Small intestine (tissue), 7 donors: ENCODE results near the gene UPF1. TPM values are rescaled to one million over a fixed set of nuclear protein-coding genes. Genes with fewer than 3 reads are reported as not detected.
"Not testable (repeated sequence)": the region's sequence is repeated elsewhere in the genome, so short reads cannot be mapped to it uniquely, and the experiment has no call there.

Experiments used
- DNase-seq, 2 donors: peaks; one replicate each; pipeline versions ENCODE4 v3.0.0 to v3.0.0-alpha.2; 2013
- FAIRE-seq: peaks from 2 replicates; lab custom pipeline; 2012; peaks lifted over from hg19 to GRCh38; lab: Jason Lieb, UNC
- H3K27ac ChIP-seq, 3 donors: one replicate each; pipeline ENCODE4 v1.5.1; 2013; ENCODE audit warnings: low read length in 2 of 3, mild to moderate bottlenecking in 2 of 3, control low read depth in 1 of 3, inconsistent platforms in 1 of 3, low read depth in 1 of 3, moderate library complexity in 1 of 3
- H3K27me3 ChIP-seq, 3 donors: one replicate each; pipeline ENCODE4 v1.6.1; 2013; ENCODE audit warnings: low read length in 3 of 3, inconsistent platforms in 1 of 3; ENCODE audit not compliant: control insufficient read depth in 3 of 3, insufficient read depth in 3 of 3
- H3K36me3 ChIP-seq, 3 donors: one replicate each; pipeline ENCODE4 v1.6.1; 2013; ENCODE audit warnings: low read length in 3 of 3, inconsistent platforms in 1 of 3, low read depth in 1 of 3, mild to moderate bottlenecking in 1 of 3, moderate library complexity in 1 of 3; ENCODE audit not compliant: control insufficient read depth in 3 of 3, insufficient read depth in 2 of 3
- H3K4me1 ChIP-seq, 3 donors: one replicate each; pipeline ENCODE4 v1.6.1; 2013; ENCODE audit warnings: low read length in 2 of 3, inconsistent platforms in 1 of 3, low read depth in 1 of 3, mild to moderate bottlenecking in 1 of 3, moderate library complexity in 1 of 3; ENCODE audit not compliant: control insufficient read depth in 3 of 3, insufficient read depth in 2 of 3
- H3K4me3 ChIP-seq, 3 donors: one replicate each; pipeline ENCODE4 v1.5.1; 2013; ENCODE audit warnings: low read length in 3 of 3, control low read depth in 1 of 3, inconsistent platforms in 1 of 3, low read depth in 1 of 3, mild to moderate bottlenecking in 1 of 3, moderate library complexity in 1 of 3
- H3K9me3 ChIP-seq, 2 donors: one replicate each; pipeline ENCODE4 v1.6.1; 2013; ENCODE audit warnings: low read depth in 1 of 2, low read length in 1 of 2; ENCODE audit not compliant: control insufficient read depth in 2 of 2, insufficient read depth in 1 of 2
- WGBS, 3 donors: extraction: QIAGEN DNeasy Blood & Tissue Kit; methylation state at CpG; one replicate each; pipeline ENCODE4 v1.1.7; 2013; 5-methylcytosine and 5-hydroxymethylcytosine counted together
- polyA plus RNA-seq, 4 donors: library from polyadenylated mRNA; stranded (reverse) in 3 of 4; unstranded in 1 of 4; fragments of 200-250 nt in 3 of 4; fragments of 120-200 nt in 1 of 4; gene quantifications; one replicate each; pipeline versions ENCODE4 v1.2.1 to v1.2.3, GENCODE V29; 2013
- donor health status: healthy with polysubstance abuse.
- donor health status: control.
- donor health status: control.
- donor health status: Bipolar disorder and iron deficiency.
- donor health status: healthy.

The UPF1 gene
- polyA plus RNA-seq, 4 donors: 37.6 to 55.1 (median 41.8) TPM

- peaks cover 0 to 10% (median 2%) of the 10 kb centered on the region in 3 donors for H3K4me1 ChIP-seq
- H3K9me3 ChIP-seq: no peaks in the 10 kb centered on the region
- no peak for DNase-seq
- H3K36me3 ChIP-seq: peaks cover 14 to 63% (median 22%) of the 10 kb centered on the region in 3 donors
- H3K27ac ChIP-seq: no peak overlapping the region
- H3K27me3 ChIP-seq: peaks cover 0 to under 1% (median 0%) of the 10 kb centered on the region in 3 donors
- WGBS, 3 donors: 88 to 93% (median 91%) methylated on average over 17 of the region's 17 CpGs
- FAIRE-seq: no peak
- H3K4me3 ChIP-seq: no peak overlapping the region
Observed at GRCh38 chr19:18900700-18901481, 69.1 kb downstream of the UPF1 start.

GRCh38 chr19:18901491-18901890 lies 69.7 kb downstream of the UPF1 start:
- peaks cover 14 to 69% (median 22%) of the 10 kb centered on the region in 3 donors for H3K36me3 ChIP-seq
- DNase-seq (no peak), FAIRE-seq (no peak)
- H3K9me3 ChIP-seq: no peaks in the 10 kb centered on the region
- peaks cover 0 to 10% (median 2%) of the 10 kb centered on the region in 3 donors for H3K4me1 ChIP-seq
- WGBS, 3 donors: 85 to 95% (median 87%) methylated on average over 7 of the region's 7 CpGs
- no peak overlapping the region for H3K27ac ChIP-seq
- H3K4me3 ChIP-seq: no peak overlapping the region
- H3K27me3 ChIP-seq: no peaks in the 10 kb centered on the region

GRCh38 chr19:18902519-18902918 lies 70.8 kb downstream of the UPF1 start:
- 96 to 97% (median 97%) methylated on average over 5 of the region's 5 CpGs for WGBS, 3 donors
- not testable (repeated sequence) for H3K4me3 ChIP-seq, H3K9me3 ChIP-seq, DNase-seq, FAIRE-seq, H3K27me3 ChIP-seq, H3K27ac ChIP-seq
- H3K36me3 ChIP-seq: peaks cover 14 to 79% (median 25%) of the 10 kb centered on the region in 3 donors
- H3K4me1 ChIP-seq: peaks cover 0 to 10% (median 2%) of the 10 kb centered on the region in 3 donors

- Histone ChIP-seq H3K27ac (no peak overlapping the region), H3K9me3 (no peaks in the 10 kb centered on the region), H3K4me1 (peaks cover 0 to 5% (median 2%) of the 10 kb centered on the region in 3 donors), H3K27me3 (no peaks in the 10 kb centered on the region), H3K4me3 (no peak overlapping the region), H3K36me3 (peaks cover 14 to 87% (median 28%) of the 10 kb centered on the region in 3 donors)
- DNase-seq: no peak
- FAIRE-seq: no peak
- WGBS, 3 donors: 90 to 92% (median 90%) methylated on average over 26 to 29 of the region's 29 CpGs
Observed at GRCh38 chr19:18903156-18904037, 71.6 kb downstream of the UPF1 start.

GRCh38 chr19:18904334-18905057 lies 72.7 kb downstream of the UPF1 start:
- H3K36me3 ChIP-seq: peaks cover 14 to 86% (median 28%) of the 10 kb centered on the region in 3 donors
- H3K27ac ChIP-seq: no peak overlapping the region
- H3K4me3 ChIP-seq: no peak overlapping the region
- WGBS, 3 donors: 92 to 97% (median 94%) methylated on average over 23 to 25 of the region's 25 CpGs
- no peaks in the 10 kb centered on the region for H3K9me3 ChIP-seq
- no peaks in the 10 kb centered on the region for H3K27me3 ChIP-seq
- FAIRE-seq: no peak
- DNase-seq: no peak
- no peaks in the 10 kb centered on the region for H3K4me1 ChIP-seq

GRCh38 chr19:18905058-18905456 lies 73.3 kb downstream of the UPF1 start:
- FAIRE-seq: no peak
- H3K27me3 ChIP-seq: no peaks in the 10 kb centered on the region
- no peak for DNase-seq
- H3K27ac ChIP-seq: no peak overlapping the region
- no peak overlapping the region for H3K4me3 ChIP-seq
- H3K36me3 ChIP-seq: peaks cover 13 to 86% (median 24%) of the 10 kb centered on the region in 3 donors
- H3K4me1 ChIP-seq: no peaks in the 10 kb centered on the region
- no peaks in the 10 kb centered on the region for H3K9me3 ChIP-seq
- 93 to 95% (median 94%) methylated on average over 8 of the region's 8 CpGs for WGBS, 3 donors

GRCh38 chr19:18905513-18906236 lies 73.9 kb downstream of the UPF1 start:
- 89 to 95% (median 94%) methylated on average over 24 to 26 of the region's 26 CpGs for WGBS, 3 donors
- Histone ChIP-seq H3K9me3 (no peaks in the 10 kb centered on the region), H3K4me1 (no peaks in the 10 kb centered on the region), H3K4me3 (no peak overlapping the region), H3K36me3 (peaks cover 12 to 86% (median 25%) of the 10 kb centered on the region in 3 donors), H3K27me3 (no peaks in the 10 kb centered on the region), H3K27ac (no peak overlapping the region)
- DNase-seq (no peak), FAIRE-seq (no peak)
